IPS-11a (cell line): ENCODE results near the gene MS4A15.
"Not testable (repeated sequence)": the region's sequence is repeated elsewhere in the genome, so short reads cannot be mapped to it uniquely, and the experiment has no call there.

Source experiments
- H3K4me3 ChIP-seq: one replicate; pipeline ENCODE4 v1.5.1; 2013; ENCODE audit warnings: low read depth, low read length, control low read depth

The MS4A15 gene

GRCh38 chr11:60756307-60757032, at the start of gene MS4A15:
TSS of gene MS4A15 (plus strand) at chr11:60756867. CDS start at chr11:60763734, 6,867 bp downstream.
- H3K4me3 ChIP-seq = no peak within 1 kb of the TSS

GRCh38 chr11:60706931-60707330, 49.7 kb upstream of the MS4A15 start:
- H3K4me3 ChIP-seq = no peak overlapping the region

GRCh38 chr11:60710482-60710881, 46.2 kb upstream of the MS4A15 start:
- H3K4me3 ChIP-seq = no peak overlapping the region

GRCh38 chr11:60711276-60711675, 45.4 kb upstream of the MS4A15 start:
- H3K4me3 ChIP-seq = no peak overlapping the region

- not testable (repeated sequence) for H3K4me3 ChIP-seq
Observed at GRCh38 chr11:60713423-60713822, 43.2 kb upstream of the MS4A15 start.

- no peak overlapping the region for H3K4me3 ChIP-seq
Observed at GRCh38 chr11:60717956-60718355, 38.7 kb upstream of the MS4A15 start.

- H3K4me3 ChIP-seq = no peak overlapping the region
Observed at GRCh38 chr11:60718524-60719316, 37.9 kb upstream of the MS4A15 start.

GRCh38 chr11:60719391-60719790, 37.3 kb upstream of the MS4A15 start:
- H3K4me3 ChIP-seq = no peak overlapping the region

- H3K4me3 ChIP-seq = no peak overlapping the region
Observed at GRCh38 chr11:60720460-60720859, 36.2 kb upstream of the MS4A15 start.

GRCh38 chr11:60724420-60724819, 32.2 kb upstream of the MS4A15 start, which contains the start of gene MS4A18:
TSS of gene MS4A18 (plus strand) at chr11:60724720.
- no peak within 1 kb of the TSS for H3K4me3 ChIP-seq

GRCh38 chr11:60725592-60725991, 31.1 kb upstream of the MS4A15 start:
- H3K4me3 ChIP-seq = no peak overlapping the region

GRCh38 chr11:60731586-60731985, 25.1 kb upstream of the MS4A15 start:
- no peak overlapping the region for H3K4me3 ChIP-seq

- no peak overlapping the region for H3K4me3 ChIP-seq
Observed at GRCh38 chr11:60734279-60734678, 22.4 kb upstream of the MS4A15 start.

GRCh38 chr11:60739114-60739513, 17.6 kb upstream of the MS4A15 start:
- no peak overlapping the region for H3K4me3 ChIP-seq

- no peak overlapping the region for H3K4me3 ChIP-seq
Observed at GRCh38 chr11:60740573-60740972, 16.1 kb upstream of the MS4A15 start.

- H3K4me3 ChIP-seq = no peak overlapping the region
Observed at GRCh38 chr11:60741421-60741820, 15.2 kb upstream of the MS4A15 start.

GRCh38 chr11:60743058-60743457, 13.6 kb upstream of the MS4A15 start:
- no peak overlapping the region for H3K4me3 ChIP-seq

GRCh38 chr11:60744114-60744513, 12.6 kb upstream of the MS4A15 start:
- no peak overlapping the region for H3K4me3 ChIP-seq

GRCh38 chr11:60747359-60747873, 9.3 kb upstream of the MS4A15 start:
- no peak overlapping the region for H3K4me3 ChIP-seq

GRCh38 chr11:60748225-60748624, 8.4 kb upstream of the MS4A15 start:
- no peak overlapping the region for H3K4me3 ChIP-seq

- H3K4me3 ChIP-seq = no peak overlapping the region
Observed at GRCh38 chr11:60748821-60749220, 7.8 kb upstream of the MS4A15 start.

- no peak overlapping the region for H3K4me3 ChIP-seq
Observed at GRCh38 chr11:60750911-60751310, 5.8 kb upstream of the MS4A15 start.
